ENCODE results near the gene YARS1.

YARS1 gene

GRCh38 chr1:32861904-32862695 is 44.9 kb upstream of the YARS1 start:
- no peak for TF ChIP-seq CTCF (IDR thresholded peaks at IDR 0.05; ENCODE audit: control insufficient read depth, insufficient read depth, low read depth, low read length, missing control alignments)
- peak; percentile 3 for DNase-seq (ENCODE audit: low read depth)

GRCh38 chr1:32860566-32860965 is 43.4 kb upstream of the YARS1 start:
- no peak for DNase-seq (ENCODE audit: low read depth)
- H3K4me3 ChIP-seq (ENCODE audit: control insufficient read depth, low read depth, low read length), result no peak overlapping the region
- no peak for TF ChIP-seq CTCF (IDR thresholded peaks at IDR 0.05; ENCODE audit: control insufficient read depth, insufficient read depth, low read depth, low read length, missing control alignments)

More at GRCh38 chr1:32861904-32862695, 44.9 kb upstream of the YARS1 start:
- H3K4me3 ChIP-seq (ENCODE audit: control insufficient read depth, low read depth, low read length), result no peak overlapping the region

GRCh38 chr1:32859915-32860314 is 42.8 kb upstream of the YARS1 start:
- no peak overlapping the region for H3K4me3 ChIP-seq (ENCODE audit: control insufficient read depth, low read depth, low read length)
- no peak for DNase-seq (ENCODE audit: low read depth)
- TF ChIP-seq CTCF (IDR thresholded peaks at IDR 0.05; ENCODE audit: control insufficient read depth, insufficient read depth, low read depth, low read length, missing control alignments), result no peak

- no peak for DNase-seq (ENCODE audit: low read depth)
- no peak for TF ChIP-seq CTCF (IDR thresholded peaks at IDR 0.05; ENCODE audit: control insufficient read depth, insufficient read depth, low read depth, low read length, missing control alignments)
Measured at GRCh38 chr1:32858791-32859190, 41.6 kb upstream of the YARS1 start.

GRCh38 chr1:32858136-32858535 is 41.0 kb upstream of the YARS1 start:
- H3K4me3 ChIP-seq (ENCODE audit: control insufficient read depth, low read depth, low read length), result no peak overlapping the region
- TF ChIP-seq CTCF (IDR thresholded peaks at IDR 0.05; ENCODE audit: control insufficient read depth, insufficient read depth, low read depth, low read length, missing control alignments), result no peak
- no peak for DNase-seq (ENCODE audit: low read depth)

More at GRCh38 chr1:32858791-32859190, 41.6 kb upstream of the YARS1 start:
- H3K4me3 ChIP-seq (ENCODE audit: control insufficient read depth, low read depth, low read length), result no peak overlapping the region

DNA sequence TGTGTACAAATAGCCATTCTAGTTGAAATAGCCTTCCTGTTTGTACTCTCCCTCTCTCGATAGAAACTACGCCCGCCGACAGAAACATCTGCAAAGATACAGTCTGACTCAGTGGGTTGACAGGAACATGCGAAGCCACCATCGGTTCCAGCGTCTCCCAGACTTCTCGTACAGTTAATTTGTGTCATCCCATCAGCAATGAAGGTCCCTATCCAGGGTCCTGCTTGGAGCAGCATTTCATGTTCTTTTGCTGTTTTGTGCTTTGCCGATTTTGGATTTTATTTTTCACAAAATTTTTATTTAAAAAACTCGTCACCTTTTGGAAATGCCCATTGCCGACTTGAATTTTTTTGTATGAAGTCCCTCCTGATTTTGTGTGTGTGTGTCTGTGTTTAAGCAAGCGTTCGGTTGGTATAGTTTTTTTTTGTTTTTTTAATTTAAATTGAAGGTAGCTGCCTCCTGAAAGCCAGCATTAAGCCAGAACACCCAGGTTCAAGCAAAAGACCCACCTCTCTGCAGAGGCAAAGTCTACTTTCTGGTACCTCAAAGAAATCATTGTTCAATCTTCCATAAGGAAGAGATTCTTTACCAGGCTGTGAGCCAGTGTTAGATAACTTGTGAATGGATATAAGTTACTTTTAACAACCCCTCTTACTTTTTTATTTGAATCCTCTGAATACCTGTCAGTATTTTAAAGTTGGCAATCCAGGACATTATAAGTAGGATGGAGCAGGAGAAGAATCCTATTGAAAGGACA is 38.9 kb upstream of the YARS1 start:
- no peak for TF ChIP-seq CTCF (IDR thresholded peaks at IDR 0.05; ENCODE audit: control insufficient read depth, insufficient read depth, low read depth, low read length, missing control alignments)
- H3K4me3 ChIP-seq (ENCODE audit: control insufficient read depth, low read depth, low read length), result no peak overlapping the region
- DNase-seq (ENCODE audit: low read depth), result no peak
